Stimulated activated CD4-positive, alpha-beta T cell treated with anti-CD3 and anti-CD28 coated beads, TNF-alpha, amount 100 ng/mL, for 4 hours (primary cell): Measurements from ENCODE around the gene DTNBP1.
"Not testable (repeated sequence)": the region's sequence is repeated elsewhere in the genome, so short reads cannot be mapped to it uniquely, and the experiment has no call there.

Source experiments
- DNase-seq, 3 experiments: peaks; one replicate each; pipeline ENCODE4 v3.0.0-alpha.2; 2020; ENCODE audit warnings: low read depth in 3 of 3

DTNBP1 gene

DNA sequence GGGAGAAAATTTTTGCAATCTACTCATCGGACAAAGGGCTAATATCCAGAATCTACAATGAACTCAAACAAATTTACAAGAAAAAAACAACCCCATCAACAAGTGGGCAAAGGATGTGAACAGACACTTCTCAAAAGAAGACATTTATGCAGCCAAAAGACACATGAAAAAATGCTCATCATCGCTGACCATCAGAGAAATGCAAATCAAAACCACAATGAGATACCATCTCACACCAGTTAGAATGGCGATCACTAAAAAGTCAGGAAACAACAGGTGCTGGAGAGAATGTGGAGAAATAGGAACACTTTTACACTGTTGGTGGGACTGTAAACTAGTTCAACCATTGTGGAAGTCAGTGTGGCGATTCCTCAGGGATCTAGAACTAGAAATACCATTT lies 4.1 kb upstream of the DTNBP1 start:
- not testable (repeated sequence) for DNase-seq

DNA sequence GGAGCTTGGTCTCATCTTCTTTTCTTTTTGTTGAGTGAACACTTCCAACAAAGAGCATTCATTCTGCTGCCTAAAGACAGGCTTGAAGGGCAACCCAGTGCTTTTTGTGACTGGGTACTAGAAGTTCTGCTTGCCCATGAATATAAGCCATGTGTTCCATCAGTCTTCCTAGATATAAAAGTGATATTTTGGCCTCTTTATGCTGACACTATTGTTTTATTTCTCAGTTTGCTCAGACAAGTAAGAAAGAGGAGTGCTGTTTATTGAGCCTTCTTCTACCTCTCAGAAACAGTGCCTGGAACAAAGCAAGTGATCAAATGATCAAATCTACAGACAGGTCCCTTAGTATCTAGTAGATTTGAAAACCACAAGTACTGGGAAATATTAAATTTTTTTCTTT lies 2.4 kb upstream of the DTNBP1 start:
- DNase-seq: no peak

DNA sequence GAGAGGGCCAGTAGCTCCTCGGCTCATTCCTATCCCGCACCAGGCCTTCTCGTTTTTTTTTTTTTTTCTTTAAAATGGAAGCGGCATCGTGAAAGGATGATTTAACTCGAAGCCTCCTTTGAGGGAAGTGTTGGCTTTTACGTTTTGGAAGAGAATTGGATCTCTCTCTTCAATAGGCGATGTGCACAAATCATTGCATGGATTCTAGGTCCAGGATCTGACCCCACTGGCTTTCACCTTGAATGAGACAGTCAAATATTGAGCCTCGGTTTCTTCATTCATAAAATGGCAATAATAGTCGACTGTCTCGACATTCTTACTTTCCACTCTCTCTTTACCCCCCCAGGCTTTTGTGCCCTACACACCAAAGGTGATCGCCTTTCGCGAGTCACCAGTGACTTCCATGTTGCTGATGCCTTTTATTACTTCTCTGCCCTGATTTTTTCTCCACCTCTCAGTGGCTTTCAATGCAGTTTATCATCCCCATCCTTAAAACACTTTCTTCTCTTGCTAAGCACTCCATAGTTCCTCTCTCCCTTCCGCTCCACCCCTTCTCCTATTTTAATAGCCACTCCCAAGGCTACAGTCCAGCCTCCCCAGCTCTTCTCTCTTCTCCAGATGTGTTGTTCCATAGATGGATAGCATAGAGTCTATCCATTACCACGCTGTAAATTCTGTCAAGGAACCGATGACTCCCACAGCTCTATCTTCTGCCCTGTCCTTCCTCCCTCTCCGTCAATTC lies 473 bp upstream of the DTNBP1 start:
- no peak for DNase-seq

DNA sequence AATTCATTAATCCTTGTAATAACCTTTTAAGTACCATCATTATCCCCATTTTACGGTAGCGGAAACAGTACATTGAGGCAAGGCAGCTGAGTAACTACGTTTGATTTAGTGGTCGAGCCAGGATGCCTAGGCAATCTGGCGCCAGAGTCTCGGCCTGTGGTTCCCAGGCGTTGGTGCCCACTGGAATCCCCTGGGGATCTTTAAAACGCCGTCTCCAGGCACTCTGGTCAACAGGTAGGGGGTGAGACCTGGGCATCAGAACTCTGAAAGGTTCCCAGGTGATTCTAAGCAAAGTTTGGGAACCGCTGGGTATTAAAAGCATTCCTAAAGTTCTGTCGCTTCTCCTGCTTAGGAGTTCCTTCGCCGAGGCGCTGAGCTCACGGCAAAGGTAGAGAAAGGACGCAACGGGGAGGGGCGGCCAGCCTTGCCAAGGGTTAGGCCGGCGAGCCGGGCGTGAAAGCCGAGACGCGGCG lies 939 bp downstream of the DTNBP1 start:
- DNase-seq: no peak

DNA sequence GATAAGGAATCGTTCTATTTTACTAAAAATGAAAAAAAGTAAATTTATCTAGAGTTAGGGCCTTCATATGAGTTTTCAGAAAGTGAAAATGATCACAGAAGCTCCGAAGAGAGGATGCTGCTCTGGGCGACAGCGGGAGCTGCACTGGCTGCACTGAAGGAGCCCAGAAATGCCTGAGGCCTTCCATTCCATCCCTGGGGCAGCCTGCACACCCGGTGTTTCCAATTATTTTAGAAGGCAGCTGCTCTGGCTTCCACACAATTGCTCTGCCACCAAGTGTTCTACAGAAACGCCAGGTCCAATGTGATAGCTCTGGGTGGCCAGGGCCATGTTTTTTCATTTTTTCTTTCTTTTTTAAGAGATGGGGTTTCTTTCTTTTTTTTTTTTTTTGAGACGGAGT lies 3.6 kb downstream of the DTNBP1 start:
- DNase-seq: no peak

DNA sequence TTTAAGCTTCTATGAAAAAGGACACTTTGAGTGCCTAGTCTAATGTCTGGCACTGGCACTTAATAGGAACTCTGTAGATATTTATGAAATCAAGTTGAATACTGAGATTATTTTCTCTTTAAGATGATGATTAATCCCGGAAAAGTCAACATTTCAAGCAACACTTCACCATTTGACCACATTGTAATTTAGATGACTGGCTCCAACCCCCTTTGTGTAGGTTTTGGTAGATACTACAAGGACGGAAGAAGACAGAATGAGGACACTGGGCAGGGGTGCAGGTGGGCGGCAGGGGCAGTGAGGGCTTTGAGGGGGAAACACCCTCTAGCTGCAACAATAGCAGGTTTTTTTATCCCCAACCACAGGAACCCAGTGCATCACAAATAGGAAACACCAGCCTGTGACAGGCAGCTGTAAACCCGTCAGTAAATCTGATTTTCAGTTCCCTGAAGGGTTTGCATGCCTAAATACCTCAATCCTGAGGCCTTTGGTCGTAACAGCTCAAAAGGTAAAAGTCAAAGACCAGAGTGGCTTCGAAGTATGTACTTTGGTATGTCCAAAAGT lies 4.6 kb downstream of the DTNBP1 start:
- no peak for DNase-seq

DNA sequence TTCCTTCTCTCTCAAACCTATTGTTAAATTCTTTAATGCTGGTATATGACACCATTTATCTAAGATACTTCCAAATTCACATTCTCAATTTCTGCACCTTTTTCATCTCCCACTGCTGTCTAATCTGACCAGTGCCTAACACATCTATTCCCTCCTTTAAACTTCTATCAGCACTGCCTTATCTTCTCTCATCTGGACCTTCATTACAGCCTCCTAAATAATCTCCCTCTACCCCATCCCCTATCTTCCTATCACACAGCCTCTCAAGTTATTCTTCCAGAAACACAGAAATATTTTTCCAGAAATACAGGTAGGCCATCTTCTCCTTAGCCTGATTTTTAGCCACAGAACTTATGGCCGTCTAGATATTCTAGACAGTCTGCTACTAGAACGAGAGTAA lies 5.5 kb downstream of the DTNBP1 start:
- DNase-seq: no peak

DNA sequence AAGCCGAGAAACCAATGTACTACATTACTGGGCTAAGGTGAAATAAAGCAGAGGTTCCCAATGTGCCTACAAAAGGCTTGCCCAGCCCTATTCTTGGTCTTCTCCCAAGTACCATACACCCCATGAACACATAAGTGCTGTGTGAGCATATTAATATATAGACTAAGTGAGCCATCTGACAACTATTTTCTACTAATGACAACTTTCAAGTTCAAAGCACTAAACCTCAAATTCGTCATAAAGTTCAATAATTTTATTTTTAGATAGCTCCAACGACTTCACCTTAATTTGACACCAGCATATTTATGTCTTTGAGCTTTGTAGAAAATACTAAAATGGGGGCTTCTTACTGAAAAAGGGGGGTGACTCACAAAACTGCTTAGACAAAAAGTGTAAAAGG lies 6.7 kb downstream of the DTNBP1 start:
- no peak for DNase-seq

DNA sequence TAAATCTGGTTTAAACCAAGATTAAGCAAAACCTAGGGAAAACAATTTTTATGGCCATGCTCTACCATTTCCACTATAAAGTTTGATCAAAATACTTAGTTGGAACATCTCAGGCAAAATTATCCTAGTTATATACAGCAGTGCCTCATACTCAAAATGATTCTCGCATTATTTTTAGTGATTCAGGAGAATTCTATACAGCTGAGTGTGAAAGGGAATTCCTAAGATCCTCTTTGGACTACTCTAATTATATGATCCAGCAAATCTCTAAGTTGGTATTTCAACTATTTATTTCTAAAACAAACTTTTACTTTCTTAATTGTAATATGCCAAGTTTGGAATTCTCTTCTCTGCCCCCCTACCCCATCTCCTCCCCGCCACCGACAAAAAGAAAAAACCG lies 8.6 kb downstream of the DTNBP1 start:
- DNase-seq: no peak

DNA sequence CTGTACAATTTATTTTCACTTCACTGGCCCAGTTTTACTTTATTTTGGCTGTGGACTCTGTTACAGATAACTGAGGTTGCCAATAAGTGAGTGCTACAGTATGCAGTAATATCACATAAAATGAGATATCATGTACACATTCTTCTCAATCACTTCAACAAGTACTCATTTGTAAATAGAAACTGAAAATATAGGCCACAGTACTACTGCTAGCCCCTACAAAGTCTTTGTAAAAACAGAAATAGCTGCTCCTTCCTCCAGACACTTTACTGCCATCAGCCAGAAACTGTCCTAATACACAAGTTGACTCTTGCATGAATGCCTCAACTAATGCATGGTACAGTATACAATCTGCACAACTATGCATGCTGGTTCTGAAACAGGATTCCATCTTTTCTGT lies 9.2 kb downstream of the DTNBP1 start:
- no peak for DNase-seq

DNA sequence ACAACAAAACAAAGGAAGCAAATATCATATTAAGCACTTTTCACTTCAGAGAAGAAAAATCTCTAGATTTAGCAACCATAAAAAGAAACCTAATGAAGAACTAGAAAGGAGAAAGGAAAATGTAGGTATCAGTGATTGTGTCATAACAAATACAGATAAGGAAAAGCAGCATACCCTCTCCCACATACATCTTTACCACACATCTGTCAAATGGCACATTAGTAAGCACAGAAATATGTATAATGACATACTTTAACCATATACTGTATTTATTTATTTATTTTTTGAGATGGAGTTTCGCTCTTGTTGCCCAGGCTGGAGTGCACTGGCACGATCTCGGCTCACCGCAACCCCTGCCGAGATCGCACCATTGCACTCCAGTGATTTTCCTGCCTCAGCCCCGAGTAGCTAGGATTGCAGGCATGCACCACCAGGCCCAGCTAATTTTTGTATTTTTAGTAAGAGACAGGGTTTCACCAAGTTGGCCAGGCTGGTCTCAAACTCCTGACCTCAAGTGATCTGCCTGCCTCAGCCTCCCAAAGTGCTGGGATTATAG lies 12.7 kb downstream of the DTNBP1 start:
- not testable (repeated sequence) for DNase-seq

DNA sequence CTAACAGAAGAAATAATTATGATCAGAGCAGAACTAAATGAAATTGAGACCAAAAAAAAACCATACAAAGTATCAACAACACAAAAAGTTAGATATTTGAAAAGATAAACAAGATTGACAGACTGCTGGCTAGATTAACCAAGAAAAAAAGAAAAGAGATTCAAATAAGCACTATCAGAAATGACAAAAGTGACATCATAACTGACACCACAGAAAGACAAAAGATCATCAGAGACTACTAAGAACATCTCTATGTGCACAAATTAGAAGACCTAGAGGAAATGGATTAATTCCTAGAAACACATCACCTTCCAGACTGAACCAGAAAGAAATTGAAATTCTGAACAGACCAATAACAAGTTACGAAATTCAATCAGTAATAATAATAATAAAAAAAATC lies 17.9 kb downstream of the DTNBP1 start:
- no peak for DNase-seq

DNA sequence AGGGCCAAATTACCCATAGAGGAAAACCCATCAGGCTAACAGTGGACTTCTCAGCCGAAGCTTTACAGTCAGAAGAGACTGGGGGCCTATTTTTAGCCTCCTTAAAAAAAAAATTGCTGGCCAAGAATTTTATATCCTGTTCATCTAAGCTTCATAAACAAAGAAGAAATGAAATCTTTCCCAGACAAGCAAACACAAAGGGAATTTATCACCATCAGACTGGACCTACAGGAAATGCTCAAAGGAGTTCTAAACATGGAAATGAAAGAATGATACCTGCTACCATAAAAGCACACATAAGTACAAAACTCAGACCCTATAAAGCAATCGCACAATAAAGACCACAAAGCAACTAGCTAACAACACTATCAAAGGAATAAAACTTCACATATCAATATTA lies 19.3 kb downstream of the DTNBP1 start:
- no peak for DNase-seq

DNA sequence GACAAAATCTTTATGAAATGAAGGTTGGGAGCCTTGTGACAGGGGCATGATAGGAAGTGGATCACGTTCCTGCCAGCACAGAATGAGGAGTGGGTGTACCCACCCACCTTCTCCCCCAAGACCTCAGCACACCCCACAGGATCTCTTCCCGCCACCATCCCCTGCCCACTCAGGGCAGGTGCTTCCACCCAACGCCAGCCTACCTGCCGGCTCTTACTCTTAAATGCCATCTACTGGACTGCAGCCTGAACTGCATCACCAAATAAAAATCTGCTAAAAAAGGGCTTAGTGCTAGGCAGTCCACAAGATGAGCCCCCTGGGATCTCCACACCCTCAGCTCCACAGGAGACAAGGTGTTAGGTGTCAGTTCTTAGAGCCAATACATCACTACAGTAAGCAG lies 20.6 kb downstream of the DTNBP1 start:
- no peak for DNase-seq

DNA sequence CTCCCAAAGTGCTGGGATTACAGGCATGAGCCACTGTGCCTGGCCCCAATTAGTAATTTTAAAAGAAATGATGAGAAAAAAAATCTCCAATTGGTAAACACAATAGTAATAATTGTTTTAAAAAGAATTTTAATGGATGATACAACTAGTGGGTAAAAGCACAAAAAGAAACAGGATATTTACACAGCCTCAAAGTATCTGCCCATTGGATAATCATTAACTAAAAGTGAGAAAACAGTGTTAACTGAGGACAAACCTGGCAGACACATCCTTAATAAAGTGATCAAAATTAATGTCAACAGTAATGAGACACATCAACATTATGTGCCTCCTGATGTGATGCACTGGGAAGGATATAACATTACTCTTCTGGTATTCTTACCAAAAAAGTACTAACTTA lies 24.5 kb downstream of the DTNBP1 start:
- no peak for DNase-seq

DNA sequence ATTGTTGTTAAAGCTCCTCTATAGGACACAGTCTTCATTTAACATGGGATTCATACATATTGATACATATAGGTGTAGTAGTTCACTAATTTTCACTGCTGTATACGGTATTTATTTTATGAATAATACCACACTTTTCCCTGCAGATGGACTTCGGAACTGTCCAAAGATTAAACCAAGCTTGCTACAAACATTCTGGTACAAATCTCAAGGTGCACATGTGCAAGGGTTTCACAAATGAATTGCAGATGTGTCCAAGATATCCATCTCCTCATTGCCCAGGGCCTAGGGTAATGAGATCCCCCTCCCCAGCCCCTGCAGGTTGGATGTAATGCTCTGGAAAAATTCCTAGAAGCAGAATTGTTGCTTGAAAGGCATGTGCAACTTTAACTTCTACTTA lies 31.4 kb downstream of the DTNBP1 start:
- no peak for DNase-seq

DNA sequence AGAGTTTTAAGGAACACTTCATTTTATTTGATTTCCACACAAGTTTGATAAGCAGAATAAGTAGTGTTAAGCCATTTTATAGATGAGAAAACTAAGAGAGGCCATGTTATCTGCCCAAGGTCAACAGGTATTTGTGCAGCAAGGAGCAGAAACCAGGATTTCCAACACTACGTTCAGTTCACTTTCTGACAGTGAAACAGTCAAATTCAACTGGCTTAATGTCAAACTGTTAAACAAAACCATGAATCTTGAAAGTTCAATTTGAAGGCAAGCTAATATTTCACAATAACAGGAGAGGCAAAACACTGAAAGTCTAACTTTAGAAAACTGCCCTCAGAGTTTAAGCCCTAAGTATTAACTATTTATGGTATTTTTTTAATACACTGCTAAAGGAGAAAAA lies 32.6 kb downstream of the DTNBP1 start:
- DNase-seq: no peak

DNA sequence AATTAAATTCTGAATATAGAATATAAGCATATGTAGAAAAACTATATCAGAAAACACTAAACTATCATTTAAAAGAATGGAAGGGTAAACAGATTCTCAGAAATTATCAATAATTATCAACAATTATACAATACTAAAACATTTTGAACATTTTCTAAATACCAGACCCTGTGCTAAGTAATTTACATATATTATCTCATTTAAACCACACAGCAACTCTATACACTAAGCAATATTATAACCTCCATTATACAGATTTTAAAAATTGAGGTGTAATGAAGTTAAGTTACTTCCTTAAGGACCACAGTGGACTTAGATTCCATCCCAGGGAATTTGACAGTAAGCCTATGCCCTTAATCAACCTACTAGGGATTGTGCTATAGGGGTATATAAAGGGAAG lies 33.3 kb downstream of the DTNBP1 start:
- DNase-seq: no peak

DNA sequence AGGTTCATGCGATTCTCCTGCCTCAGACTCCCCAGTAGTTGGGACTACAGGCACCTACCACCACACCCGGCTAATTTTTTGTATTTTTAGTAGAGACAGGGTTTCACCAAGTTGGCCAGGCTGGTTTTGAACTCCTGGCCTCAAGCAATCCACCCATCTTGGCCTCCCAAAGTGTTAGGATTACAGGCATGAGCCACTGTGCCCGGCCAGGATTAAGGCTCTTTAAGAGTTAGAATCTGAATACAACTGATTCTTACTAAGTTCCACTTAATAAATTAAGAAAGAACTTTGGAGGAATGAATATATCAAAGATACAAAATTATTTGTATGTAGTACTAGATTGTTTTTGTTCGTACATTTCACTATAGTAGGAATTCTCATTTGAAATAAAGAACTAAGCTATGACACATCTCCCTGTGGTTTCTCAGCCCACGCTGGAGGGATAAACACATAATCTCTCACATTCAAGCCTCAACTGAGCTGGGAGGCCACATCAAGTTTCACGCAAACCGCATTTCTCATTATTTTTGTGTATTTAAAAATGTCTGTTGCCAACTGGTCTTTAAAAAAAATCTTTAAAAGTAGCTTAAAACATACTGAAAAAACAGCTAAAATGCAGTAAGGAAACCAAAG lies 34.2 kb downstream of the DTNBP1 start:
- DNase-seq: peak in 2 of 3 experiments; percentile 18 to 23

DNA sequence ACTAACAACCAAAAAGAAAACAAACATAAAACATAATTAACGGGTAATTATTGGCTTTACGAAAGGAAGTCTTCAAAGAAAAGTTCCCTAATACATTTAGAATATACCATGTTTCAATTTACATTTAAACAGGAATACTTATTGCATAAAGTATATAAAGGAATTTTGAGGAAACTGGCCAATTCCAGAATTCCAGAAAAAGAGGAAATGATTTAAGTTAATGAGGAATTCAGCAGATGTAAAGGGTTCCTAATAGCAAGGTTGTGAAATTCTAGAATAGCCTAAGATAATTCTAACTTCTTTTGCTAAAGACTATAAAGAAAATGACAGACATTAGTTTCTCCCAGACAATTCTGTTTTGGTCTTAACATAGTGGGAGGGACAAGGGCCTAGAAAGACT lies 35.0 kb downstream of the DTNBP1 start:
- no peak for DNase-seq

DNA sequence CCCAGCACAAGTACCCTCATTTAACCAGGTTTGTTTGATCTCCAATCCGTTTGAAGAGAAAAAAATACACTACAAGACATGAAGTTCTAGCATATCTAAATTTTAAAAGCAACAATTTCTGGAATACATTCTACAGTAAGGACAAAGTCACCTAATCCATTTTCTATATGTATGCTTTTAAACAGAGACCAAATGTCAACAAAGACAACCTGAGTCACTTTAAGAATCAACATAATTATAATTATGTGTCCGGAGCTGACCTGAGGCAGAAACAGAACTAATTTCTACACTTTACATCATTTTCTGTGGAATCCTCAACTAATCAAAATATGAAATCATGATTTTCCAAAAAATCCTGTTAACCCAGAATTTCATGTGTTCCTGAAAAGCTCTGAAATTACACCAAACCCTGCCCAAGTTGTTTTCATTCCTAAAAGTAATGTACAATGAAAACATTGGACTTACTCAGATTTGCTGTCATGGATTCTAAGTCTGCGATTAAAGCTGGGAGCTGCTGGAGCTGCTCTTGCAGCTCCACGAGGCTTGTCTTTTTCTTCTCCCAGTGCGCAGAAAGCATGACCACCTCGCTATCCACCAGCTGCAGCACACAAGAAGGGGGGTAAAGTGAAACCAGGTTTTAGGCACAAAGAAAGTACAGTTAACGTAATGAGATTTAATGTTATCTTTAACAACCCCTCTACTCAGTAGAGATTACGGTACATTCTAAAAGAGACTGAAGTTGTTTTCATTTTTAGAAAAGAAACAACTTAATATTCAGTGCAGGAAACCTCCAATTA lies 35.8 kb downstream of the DTNBP1 start:
- DNase-seq: no peak

DNA sequence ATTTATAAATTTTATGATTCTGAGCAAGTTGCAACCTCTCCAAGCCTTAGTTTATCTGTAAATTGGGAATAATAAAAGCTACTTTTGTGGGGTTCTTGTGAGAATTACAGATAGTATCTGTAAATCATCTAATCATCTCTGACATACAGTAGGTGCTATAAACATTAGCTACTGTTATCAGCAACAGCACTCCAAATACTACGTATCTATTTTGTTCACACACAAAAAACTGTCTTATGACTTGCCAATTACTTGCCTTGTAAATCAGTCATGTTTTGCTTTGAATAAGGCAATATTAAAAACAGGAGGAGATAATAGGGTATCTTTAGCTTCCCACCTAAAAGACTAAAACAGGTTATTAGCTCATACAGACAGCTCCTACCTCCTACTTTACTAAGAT lies 36.7 kb downstream of the DTNBP1 start:
- DNase-seq: no peak
